GM18517 (cell line): ENCODE data around the gene MET.
"Not testable (repeated sequence)": the region's sequence is repeated elsewhere in the genome, so short reads cannot be mapped to it uniquely, and the experiment has no call there.

Source experiments
- ATAC-seq: cut with Tn5 transposase; IDR thresholded peaks from one replicate; pipeline ENCODE4 v1.9.1; 2021; ENCODE audit warnings: mild to moderate bottlenecking, moderate library complexity; ENCODE audit not compliant: unreplicated experiment

The MET gene

GRCh38 chr7:116697152-116697551 is 25.2 kb downstream of the MET start:
- no peak for ATAC-seq

- no peak for ATAC-seq
Measured at GRCh38 chr7:116697761-116698160, 25.8 kb downstream of the MET start.

- no peak for ATAC-seq
Measured at GRCh38 chr7:116698396-116698795, 26.4 kb downstream of the MET start.

- no peak for ATAC-seq
Measured at GRCh38 chr7:116698930-116699721, 27.1 kb downstream of the MET start.

GRCh38 chr7:116699722-116700120 is 27.7 kb downstream of the MET start:
- no peak for ATAC-seq

GRCh38 chr7:116702046-116702785 is 30.2 kb downstream of the MET start:
- no peak for ATAC-seq

GRCh38 chr7:116704650-116705228 is 32.7 kb downstream of the MET start:
- no peak for ATAC-seq

- no peak for ATAC-seq
Measured at GRCh38 chr7:116705419-116705818, 33.4 kb downstream of the MET start.

- ATAC-seq, result no peak
Measured at GRCh38 chr7:116706668-116707126, 34.7 kb downstream of the MET start.

- no peak for ATAC-seq
Measured at GRCh38 chr7:116707289-116707688, 35.3 kb downstream of the MET start.

GRCh38 chr7:116708248-116708647 is 36.3 kb downstream of the MET start:
- ATAC-seq, result no peak

GRCh38 chr7:116708861-116709260 is 36.9 kb downstream of the MET start:
- no peak for ATAC-seq

GRCh38 chr7:116709336-116709735 is 37.3 kb downstream of the MET start:
- no peak for ATAC-seq

GRCh38 chr7:116710764-116711452 is 38.9 kb downstream of the MET start:
- ATAC-seq, result no peak

GRCh38 chr7:116711790-116712189 is 39.8 kb downstream of the MET start:
- ATAC-seq, result no peak

GRCh38 chr7:116713500-116713899 is 41.5 kb downstream of the MET start:
- no peak for ATAC-seq

GRCh38 chr7:116713918-116714317 is 41.9 kb downstream of the MET start:
- no peak for ATAC-seq

- ATAC-seq, result no peak
Measured at GRCh38 chr7:116715077-116715476, 43.1 kb downstream of the MET start.

- ATAC-seq, result no peak
Measured at GRCh38 chr7:116717137-116717536, 45.1 kb downstream of the MET start.

- not testable (repeated sequence) for ATAC-seq
Measured at GRCh38 chr7:116723959-116724529, 52.0 kb downstream of the MET start.
